Astrocyte (in vitro differentiated cells and primary cell): Measurements from ENCODE around the gene WSCD2. TPM values are rescaled to one million over a fixed set of nuclear protein-coding genes. Genes with fewer than 3 reads are reported as not detected.

ENCODE experiments used
- DNase-seq: peaks from one replicate; pipeline ENCODE4 v3.0.0-alpha.2; 2010; ENCODE audit warnings: low read depth
- FAIRE-seq: peaks from 2 replicates; lab custom pipeline; 2011; peaks lifted over from hg19 to GRCh38; lab: Jason Lieb, UNC
- H2AFZ ChIP-seq: 2 replicates; pipeline ENCODE4 v1.6.0; 2012; ENCODE audit warnings: low read depth, low read length, inconsistent platforms
- H3K27ac ChIP-seq: 2 replicates; pipeline ENCODE4 v1.5.1; 2011; ENCODE audit warnings: low read depth, low read length, inconsistent platforms
- H3K27me3 ChIP-seq: 2 replicates; pipeline ENCODE4 v1.6.0; 2011; ENCODE audit warnings: low read length, inconsistent platforms; ENCODE audit not compliant: insufficient read depth
- H3K36me3 ChIP-seq: 2 replicates; pipeline ENCODE4 v1.5.1; 2011; ENCODE audit warnings: low read length, inconsistent platforms; ENCODE audit not compliant: insufficient read depth
- H3K4me1 ChIP-seq: 2 replicates; pipeline ENCODE4 v1.5.1; 2011; ENCODE audit warnings: low read length, inconsistent platforms; ENCODE audit not compliant: insufficient read depth
- H3K4me2 ChIP-seq: 2 replicates; pipeline ENCODE4 v1.6.0; 2012; ENCODE audit warnings: low read length, inconsistent platforms
- H3K4me3 ChIP-seq: 2 replicates; pipeline ENCODE4 v1.5.1; 2011; ENCODE audit warnings: low read depth, mild to moderate bottlenecking, low read length, inconsistent platforms; ENCODE audit not compliant: insufficient read depth
- H3K79me2 ChIP-seq: 2 replicates; pipeline ENCODE4 v1.6.0; 2012; ENCODE audit warnings: mild to moderate bottlenecking, low read length, inconsistent platforms; ENCODE audit not compliant: insufficient read depth
- H3K9ac ChIP-seq: 2 replicates; pipeline ENCODE4 v1.6.0; 2012; ENCODE audit warnings: mild to moderate bottlenecking, low read length, inconsistent platforms
- H3K9me3 ChIP-seq: 2 replicates; pipeline ENCODE4 v1.5.1; 2012; ENCODE audit warnings: low read depth, mild to moderate bottlenecking, low read length, inconsistent platforms; ENCODE audit not compliant: insufficient read depth
- H4K20me1 ChIP-seq: 2 replicates; pipeline ENCODE4 v1.6.0; 2012; ENCODE audit warnings: low read length, inconsistent platforms; ENCODE audit not compliant: insufficient read depth
- H3K27ac Mint-ChIP-seq: one replicate; pipeline ENCODE4 v1.8.0; 2021; ENCODE audit warnings: mild to moderate bottlenecking, mixed read lengths; ENCODE audit not compliant: unreplicated experiment
- H3K27me3 Mint-ChIP-seq: one replicate; pipeline ENCODE4 v1.8.0; 2021; ENCODE audit warnings: low read depth, mixed read lengths; ENCODE audit not compliant: unreplicated experiment
- H3K36me3 Mint-ChIP-seq: one replicate; pipeline ENCODE4 v1.8.0; 2021; ENCODE audit warnings: low read depth, mixed read lengths; ENCODE audit not compliant: unreplicated experiment
- H3K4me1 Mint-ChIP-seq: one replicate; pipeline ENCODE4 v1.8.0; 2021; ENCODE audit warnings: low read depth, mixed read lengths; ENCODE audit not compliant: unreplicated experiment
- H3K4me3 Mint-ChIP-seq: one replicate; pipeline ENCODE4 v1.8.0; 2021; ENCODE audit warnings: mild to moderate bottlenecking, moderate library complexity, mixed read lengths; ENCODE audit not compliant: unreplicated experiment
- H3K9me3 Mint-ChIP-seq: one replicate; pipeline ENCODE4 v1.8.0; 2021; ENCODE audit warnings: mild to moderate bottlenecking, mixed read lengths; ENCODE audit not compliant: unreplicated experiment
- EZH2 ChIP-seq: IDR thresholded peaks from 2 replicates; pipeline ENCODE4 v1.6.1; 2012; ENCODE audit warnings: mild to moderate bottlenecking, low read length, inconsistent platforms; ENCODE audit not compliant: insufficient read depth
- total RNA-seq: library from RNA; stranded (reverse); gene quantifications from 2 replicates; pipeline ENCODE4 v1.2.1, GENCODE V29; 2021
- TF ChIP-seq, protein P1 (sequence below): IDR thresholded peaks from 2 replicates; pipeline ENCODE4 v1.5.1; 2011; ENCODE audit warnings: low read depth, mild to moderate bottlenecking, inconsistent platforms, low read length, moderate library complexity; ENCODE audit not compliant: insufficient read depth

WSCD2 gene
- total RNA-seq, 1 donor from 2014 or later: 0.11 TPM

DNA sequence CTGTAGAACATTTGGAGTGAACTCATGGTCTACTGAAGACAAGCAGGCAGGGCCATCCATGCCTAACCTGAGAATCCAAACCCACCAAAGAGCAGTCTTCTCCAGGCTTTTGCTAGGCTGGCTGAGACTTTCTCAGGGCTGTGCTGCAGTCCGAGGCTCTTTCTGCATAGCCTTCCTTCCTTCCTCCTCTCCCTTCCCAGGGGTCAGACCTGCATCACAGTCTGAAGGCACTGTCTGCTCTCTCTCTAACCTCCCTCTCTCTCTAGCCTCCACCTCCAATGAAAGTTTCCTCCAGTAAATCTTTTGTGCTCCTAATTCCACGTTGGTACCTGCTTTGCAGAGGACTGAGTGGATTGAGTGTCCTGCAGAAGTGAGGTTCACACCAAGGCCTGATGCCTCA is 6.4 kb upstream of the WSCD2 start:
- Mint-ChIP-seq H3K27me3 (peaks cover 28% of the 10 kb centered on the region), H3K9me3 (peaks cover 2% of the 10 kb centered on the region), H3K4me1 (no peaks in the 10 kb centered on the region), H3K27ac (no peak overlapping the region), H3K4me3 (no peak overlapping the region), H3K36me3 (no peaks in the 10 kb centered on the region)
- Histone ChIP-seq H3K79me2 (no peaks in the 10 kb centered on the region), H4K20me1 (no peaks in the 10 kb centered on the region), H3K9me3 (no peaks in the 10 kb centered on the region), H3K36me3 (no peaks in the 10 kb centered on the region), H3K4me3 (no peak overlapping the region), H3K4me2 (no peak overlapping the region), H3K9ac (no peak overlapping the region), H3K4me1 (no peaks in the 10 kb centered on the region), H3K27ac (no peak overlapping the region), H3K27me3 (peaks cover 4% of the 10 kb centered on the region), H2AFZ (no peak overlapping the region)
- no peak for DNase-seq
- no peak for FAIRE-seq
- TF ChIP-seq EZH2: no peak
- TF ChIP-seq, protein P1, sequence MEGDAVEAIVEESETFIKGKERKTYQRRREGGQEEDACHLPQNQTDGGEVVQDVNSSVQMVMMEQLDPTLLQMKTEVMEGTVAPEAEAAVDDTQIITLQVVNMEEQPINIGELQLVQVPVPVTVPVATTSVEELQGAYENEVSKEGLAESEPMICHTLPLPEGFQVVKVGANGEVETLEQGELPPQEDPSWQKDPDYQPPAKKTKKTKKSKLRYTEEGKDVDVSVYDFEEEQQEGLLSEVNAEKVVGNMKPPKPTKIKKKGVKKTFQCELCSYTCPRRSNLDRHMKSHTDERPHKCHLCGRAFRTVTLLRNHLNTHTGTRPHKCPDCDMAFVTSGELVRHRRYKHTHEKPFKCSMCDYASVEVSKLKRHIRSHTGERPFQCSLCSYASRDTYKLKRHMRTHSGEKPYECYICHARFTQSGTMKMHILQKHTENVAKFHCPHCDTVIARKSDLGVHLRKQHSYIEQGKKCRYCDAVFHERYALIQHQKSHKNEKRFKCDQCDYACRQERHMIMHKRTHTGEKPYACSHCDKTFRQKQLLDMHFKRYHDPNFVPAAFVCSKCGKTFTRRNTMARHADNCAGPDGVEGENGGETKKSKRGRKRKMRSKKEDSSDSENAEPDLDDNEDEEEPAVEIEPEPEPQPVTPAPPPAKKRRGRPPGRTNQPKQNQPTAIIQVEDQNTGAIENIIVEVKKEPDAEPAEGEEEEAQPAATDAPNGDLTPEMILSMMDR: no peak

DNA sequence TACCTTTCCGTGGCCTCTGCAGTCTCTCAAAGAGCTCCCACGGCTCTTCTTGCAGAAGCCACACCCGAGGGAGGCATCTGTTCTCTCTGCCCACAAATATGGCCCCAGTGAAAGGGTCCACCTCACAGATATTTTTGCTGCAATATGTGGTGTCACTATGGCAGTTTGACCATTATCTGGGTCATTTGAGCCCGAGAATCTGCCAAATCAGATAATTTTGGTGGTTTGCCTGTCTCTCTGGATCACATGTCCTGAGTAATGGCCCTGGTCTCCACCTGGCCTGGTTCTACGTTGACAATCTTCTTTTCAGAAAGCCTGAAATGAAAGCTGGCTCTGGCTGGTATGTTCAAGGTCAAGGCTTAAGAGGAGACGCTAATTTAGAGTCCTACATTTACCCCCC is 5.7 kb upstream of the WSCD2 start:
- H3K36me3 Mint-ChIP-seq: no peaks in the 10 kb centered on the region
- no peak overlapping the region for H3K4me3 Mint-ChIP-seq
- peak overlapping the region; percentile 3 for H3K27ac Mint-ChIP-seq
- H3K4me3 ChIP-seq: no peak overlapping the region
- no peaks in the 10 kb centered on the region for H4K20me1 ChIP-seq
- FAIRE-seq (no peak), DNase-seq (no peak)
- TF ChIP-seq, protein P1: no peak
- TF ChIP-seq EZH2: no peak
- no peaks in the 10 kb centered on the region for H3K4me1 Mint-ChIP-seq
- no peak overlapping the region for H3K27ac ChIP-seq
- peaks cover 2% of the 10 kb centered on the region for H3K9me3 Mint-ChIP-seq
- H3K36me3 ChIP-seq: no peaks in the 10 kb centered on the region
- H3K27me3 Mint-ChIP-seq: peaks cover 33% of the 10 kb centered on the region
- no peaks in the 10 kb centered on the region for H3K79me2 ChIP-seq
- H3K4me2 ChIP-seq: no peak overlapping the region
- no peak overlapping the region for H3K9ac ChIP-seq
- H3K27me3 ChIP-seq: peaks cover 9% of the 10 kb centered on the region
- H3K4me1 ChIP-seq: no peaks in the 10 kb centered on the region
- H2AFZ ChIP-seq: no peak overlapping the region
- H3K9me3 ChIP-seq: no peaks in the 10 kb centered on the region

DNA sequence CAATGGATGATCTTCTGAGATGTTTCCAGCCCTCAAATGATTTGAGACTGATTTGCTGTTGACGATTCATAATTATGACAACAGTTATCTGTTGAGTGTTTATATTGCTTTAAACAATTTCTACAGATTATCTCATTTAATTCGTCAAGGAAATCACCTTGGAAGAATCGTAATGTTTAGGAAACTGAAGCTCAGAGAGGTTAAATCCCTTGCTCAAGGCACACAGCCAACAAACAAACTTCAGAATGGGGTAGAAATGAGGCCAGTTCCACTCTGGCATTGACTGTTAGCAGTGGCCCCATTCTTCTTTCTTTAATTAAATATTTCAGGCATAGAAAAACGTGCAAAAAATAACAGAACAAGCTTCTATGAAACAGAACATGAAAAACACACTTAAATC is 4.0 kb upstream of the WSCD2 start:
- H3K9ac ChIP-seq: no peak overlapping the region
- DNase-seq (no peak), FAIRE-seq (no peak)
- H2AFZ ChIP-seq: no peak overlapping the region
- H3K27me3 ChIP-seq: peaks cover 19% of the 10 kb centered on the region
- no peak overlapping the region for H3K27ac ChIP-seq
- TF ChIP-seq, protein P1: no peak
- no peak for TF ChIP-seq EZH2
- no peaks in the 10 kb centered on the region for H3K36me3 ChIP-seq
- H3K4me1 Mint-ChIP-seq: no peaks in the 10 kb centered on the region
- no peak overlapping the region for H3K4me2 ChIP-seq
- no peak overlapping the region for H3K27ac Mint-ChIP-seq
- no peaks in the 10 kb centered on the region for H3K4me1 ChIP-seq
- no peak overlapping the region for H3K4me3 Mint-ChIP-seq
- no peaks in the 10 kb centered on the region for H3K36me3 Mint-ChIP-seq
- no peak overlapping the region for H3K4me3 ChIP-seq
- no peaks in the 10 kb centered on the region for H3K9me3 ChIP-seq
- H3K79me2 ChIP-seq: no peaks in the 10 kb centered on the region
- peaks cover 40% of the 10 kb centered on the region for H3K27me3 Mint-ChIP-seq
- peaks cover 2% of the 10 kb centered on the region for H3K9me3 Mint-ChIP-seq
- no peaks in the 10 kb centered on the region for H4K20me1 ChIP-seq
